ENCODE results near the gene GJA3.
A peak's percentile ranks its signal among the peaks of the same experiment; 100 is the strongest.
"Not testable (repeated sequence)": the region's sequence is repeated elsewhere in the genome, so short reads cannot be mapped to it uniquely, and the experiment has no call there.

The GJA3 gene

GRCh38 chr13:20182231-20182846, 21.5 kb upstream of the GJA3 start:
- no peak for DNase-seq (ENCODE audit: low read depth in 2 of 3, low spot score in 2 of 3)

- no peak for DNase-seq (ENCODE audit: low read depth in 2 of 3, low spot score in 2 of 3)
These were observed 20.3 kb upstream of the GJA3 start for GRCh38 chr13:20181188-20181587.

- DNase-seq (ENCODE audit: low read depth in 2 of 3, low spot score in 2 of 3) = no peak
These were observed 17.3 kb upstream of the GJA3 start for GRCh38 chr13:20178156-20178555.

- DNase-seq (ENCODE audit: low read depth in 2 of 3, low spot score in 2 of 3) = no peak
These were observed 16.4 kb upstream of the GJA3 start for GRCh38 chr13:20177049-20177831.

GRCh38 chr13:20175907-20176652, 15.2 kb upstream of the GJA3 start:
- DNase-seq (ENCODE audit: low read depth in 2 of 3, low spot score in 2 of 3) = no peak

GRCh38 chr13:20175406-20175794, 14.5 kb upstream of the GJA3 start:
- DNase-seq (ENCODE audit: low read depth in 2 of 3, low spot score in 2 of 3) = no peak

- peak in 1 of 3 experiments; percentile 56 for DNase-seq (ENCODE audit: low read depth in 2 of 3, low spot score in 2 of 3)
These were observed 14.0 kb upstream of the GJA3 start for GRCh38 chr13:20174656-20175405.

- DNase-seq (ENCODE audit: low read depth in 2 of 3, low spot score in 2 of 3) = no peak
These were observed 12.4 kb upstream of the GJA3 start for GRCh38 chr13:20173116-20173746.

- DNase-seq (ENCODE audit: low read depth in 2 of 3, low spot score in 2 of 3) = no peak
These were observed 10.5 kb upstream of the GJA3 start for GRCh38 chr13:20171364-20171763.

- DNase-seq (ENCODE audit: low read depth in 2 of 3, low spot score in 2 of 3) = no peak
These were observed 10.1 kb upstream of the GJA3 start for GRCh38 chr13:20170921-20171320.

GRCh38 chr13:20168396-20168795, 7.5 kb upstream of the GJA3 start:
- no peak for DNase-seq (ENCODE audit: low read depth in 2 of 3, low spot score in 2 of 3)

- no peak for DNase-seq (ENCODE audit: low read depth in 2 of 3, low spot score in 2 of 3)
These were observed 4.8 kb upstream of the GJA3 start for GRCh38 chr13:20165417-20166257.

- no peak for DNase-seq (ENCODE audit: low read depth in 2 of 3, low spot score in 2 of 3)
These were observed 1.1 kb upstream of the GJA3 start for GRCh38 chr13:20161951-20162300.

GRCh38 chr13:20161275-20161950, 561 bp upstream of the GJA3 start:
- peak in 1 of 3 experiments; percentile 32 for DNase-seq (ENCODE audit: low read depth in 2 of 3, low spot score in 2 of 3)

- no peak for DNase-seq (ENCODE audit: low read depth in 2 of 3, low spot score in 2 of 3)
These were observed 1.1 kb downstream of the GJA3 start for GRCh38 chr13:20159646-20160305.

GRCh38 chr13:20157151-20157796, 3.6 kb downstream of the GJA3 start:
- DNase-seq (ENCODE audit: low read depth in 2 of 3, low spot score in 2 of 3) = no peak

- no peak for DNase-seq (ENCODE audit: low read depth in 2 of 3, low spot score in 2 of 3)
These were observed 4.2 kb downstream of the GJA3 start for GRCh38 chr13:20156702-20157101.

GRCh38 chr13:20153290-20153689, 7.6 kb downstream of the GJA3 start:
- DNase-seq (ENCODE audit: low read depth in 2 of 3, low spot score in 2 of 3) = not testable (repeated sequence)

Measured in activated CD8-positive, alpha-beta memory T cell treated with anti-CD3 and anti-CD28 coated beads for 48 hours (primary cell).